Ascending aorta (tissue), 2 donors: ENCODE data around the gene MRPS26. TPM values are rescaled to one million over a fixed set of nuclear protein-coding genes. Genes with fewer than 3 reads are reported as not detected.
A peak's percentile ranks its signal among the peaks of the same experiment; 100 is the strongest.

Source experiments
- DNase-seq, 2 donors: peaks; one replicate each; pipeline ENCODE4 v3.0.0-alpha.2; 2019; ENCODE audit warnings: low spot score in 2 of 2
- H3K27ac ChIP-seq, 2 donors: fragments of 200-600 bp; sonication (generic); one replicate each; pipeline ENCODE4 v1.5.1; 2016 to 2017; ENCODE audit warnings: mild to moderate bottlenecking in 1 of 2
- H3K27me3 ChIP-seq: fragments of 200-600 bp; sonication (generic); one replicate; pipeline ENCODE4 v1.5.1; 2017
- H3K36me3 ChIP-seq, 2 donors: fragments of 200-600 bp; sonication (generic); one replicate each; pipeline ENCODE4 v1.5.1; 2016
- H3K4me1 ChIP-seq, 2 donors: fragments of 200-600 bp; sonication (generic); one replicate each; pipeline ENCODE4 v1.5.1; 2016 to 2017; ENCODE audit warnings: mild to moderate bottlenecking in 1 of 2
- H3K4me3 ChIP-seq, 2 donors: fragments of 200-600 bp; sonication (generic); one replicate each; pipeline ENCODE4 v1.5.1; 2016 to 2017; ENCODE audit warnings: mild to moderate bottlenecking in 1 of 2
- H3K9me3 ChIP-seq, 2 donors: fragments of 200-600 bp; sonication (generic); one replicate each; pipeline ENCODE4 v1.5.1; 2016
- CTCF ChIP-seq, 3 experiments: fragments of 200-600 bp in 2 of 3; fragments of 450-650 bp in 1 of 3; sonication (generic) in 2 of 3; IDR thresholded peaks; one replicate each; pipeline ENCODE4 v1.5.1; 2016 to 2019; ENCODE audit warnings: antibody characterized with exemption in 3 of 3, mild to moderate bottlenecking in 1 of 3, moderate library complexity in 1 of 3
- intact Hi-C: fragments of 100-400 bp; cut with DNase I; formaldehyde crosslinking; loops from one replicate; pipeline ENCODE4 v1.15.1; 2023
- total RNA-seq: library from RNA; depleted of rRNA; stranded (reverse); fragments of >200 nt; gene quantifications from one replicate; pipeline ENCODE4 v1.1.0, GENCODE V29; 2016

Gene MRPS26
- total RNA-seq, 1 donor from 2014 or later, result 56.4 TPM

GRCh38 chr20:3081641-3082040 is 35.8 kb downstream of the MRPS26 start:
- intact Hi-C loops, result no loop called here
- no peak overlapping the region for H3K27ac ChIP-seq
- no peak for TF ChIP-seq CTCF (IDR thresholded peaks at IDR 0.05)
- H3K27me3 ChIP-seq, result peaks cover 20% of the 10 kb centered on the region
- no peaks in the 10 kb centered on the region for H3K36me3 ChIP-seq
- peaks cover 0 to 2% of the 10 kb centered on the region in 2 donors for H3K4me1 ChIP-seq
- H3K9me3 ChIP-seq, result no peaks in the 10 kb centered on the region
- no peak overlapping the region for H3K4me3 ChIP-seq
- DNase-seq, result no peak

- H3K27ac ChIP-seq, result no peak overlapping the region
- TF ChIP-seq CTCF (IDR thresholded peaks at IDR 0.05), result no peak
- no peaks in the 10 kb centered on the region for H3K36me3 ChIP-seq
- H3K4me1 ChIP-seq, result peaks cover 0 to 2% of the 10 kb centered on the region in 2 donors
- intact Hi-C loops, result no loop called here
- peaks cover 20% of the 10 kb centered on the region for H3K27me3 ChIP-seq
- H3K9me3 ChIP-seq, result no peaks in the 10 kb centered on the region
- no peak for DNase-seq
- peak overlapping the region; percentile 55 to 57 for H3K4me3 ChIP-seq
These were observed 36.6 kb downstream of the MRPS26 start for GRCh38 chr20:3082306-3082951.

- no peak for TF ChIP-seq CTCF (IDR thresholded peaks at IDR 0.05)
- Histone ChIP-seq H3K36me3 (no peaks in the 10 kb centered on the region), H3K27ac (no peak overlapping the region), H3K9me3 (no peaks in the 10 kb centered on the region), H3K4me1 (peaks cover 0 to 2% of the 10 kb centered on the region in 2 donors), H3K27me3 (peaks cover 20% of the 10 kb centered on the region), H3K4me3 (peak overlapping the region; percentile 55 to 57)
- intact Hi-C loops, result no loop called here
- no peak for DNase-seq
These were observed 37.4 kb downstream of the MRPS26 start for GRCh38 chr20:3082955-3083952.

GRCh38 chr20:3084283-3084985 is 38.6 kb downstream of the MRPS26 start, which contains the start of gene AVP:
AVP (minus strand) TSS chr20:3084724; CDS start chr20:3084674, 50 bp downstream.
- no peak for TF ChIP-seq CTCF (IDR thresholded peaks at IDR 0.05)
- DNase-seq, result no peak
- H3K36me3 ChIP-seq, result no peaks in the 10 kb centered on the region
- H3K27me3 ChIP-seq, result peaks cover 20% of the 10 kb centered on the region
- H3K4me1 ChIP-seq, result peaks cover 0 to 2% of the 10 kb centered on the region in 2 donors
- H3K27ac ChIP-seq, result no peak within 1 kb of the TSS
- H3K4me3 ChIP-seq, result no peak within 1 kb of the TSS
- intact Hi-C loops, result no loop called here
- H3K9me3 ChIP-seq, result no peaks in the 10 kb centered on the region

- intact Hi-C loops, result no loop called here
- no peak for DNase-seq
- no peak overlapping the region for H3K4me3 ChIP-seq
- H3K27ac ChIP-seq, result no peak overlapping the region
- no peaks in the 10 kb centered on the region for H3K9me3 ChIP-seq
- H3K27me3 ChIP-seq, result peaks cover 20% of the 10 kb centered on the region
- peaks cover 0 to 2% of the 10 kb centered on the region in 2 donors for H3K4me1 ChIP-seq
- no peak for TF ChIP-seq CTCF (IDR thresholded peaks at IDR 0.05)
- H3K36me3 ChIP-seq, result no peaks in the 10 kb centered on the region
These were observed 39.1 kb downstream of the MRPS26 start for GRCh38 chr20:3084986-3085360.
